HEK293 (cell line): Measurements from ENCODE around the gene MRPS22.

Source experiments
- CTCF ChIA-PET: fragments of 350-600 bp; formaldehyde crosslinking; extraction: SDS; loops from one replicate; lab custom pipeline; 2021; ENCODE audit warnings: antibody characterized with exemption; lab: Yijun Ruan, JAX
- POLR2A ChIA-PET: fragments of 300-600 bp; formaldehyde crosslinking; extraction: SDS; loops from one replicate; lab custom pipeline; 2020; ENCODE audit warnings: antibody characterized with exemption, inconsistent platforms; lab: Yijun Ruan, JAX
- H3K27ac ChIP-seq: fragments of 200-500 bp; sonication (Bioruptor generic); 2 replicates; pipeline ENCODE4 v1.5.1; 2014; ENCODE audit warnings: low read depth, low read length, control low read depth, inconsistent platforms; ENCODE audit errors: extremely low read depth
- H3K36me3 ChIP-seq, 2 experiments: fragments of 200-500 bp in 1 of 2; sonication (Bioruptor generic) in 1 of 2; 1 replicate in 1 of 2; 2 replicates in 1 of 2; pipeline ENCODE4 v1.5.1; 2014 to 2017; ENCODE audit warnings: inconsistent platforms in 2 of 2, low read length in 2 of 2; ENCODE audit not compliant: control insufficient read depth in 2 of 2, insufficient read depth in 1 of 2
- H3K4me1 ChIP-seq: fragments of 200-500 bp; sonication (Bioruptor generic); 2 replicates; pipeline ENCODE4 v1.5.1; 2014; ENCODE audit warnings: mild to moderate bottlenecking, low read length, inconsistent platforms; ENCODE audit not compliant: control insufficient read depth, insufficient read depth
- H3K4me3 ChIP-seq: 2 replicates; pipeline ENCODE4 v1.5.1; 2011; ENCODE audit warnings: low read depth, mild to moderate bottlenecking, control low read depth, low read length, moderate library complexity
- H3K9me3 ChIP-seq: fragments of 200-500 bp; sonication (Bioruptor generic); 2 replicates; pipeline ENCODE4 v1.5.1; 2014; ENCODE audit warnings: low read depth, low read length, inconsistent platforms; ENCODE audit not compliant: control insufficient read depth, insufficient read depth
- ATF2 ChIP-seq: fragments of 450-650 bp; formaldehyde crosslinking; IDR thresholded peaks from 2 replicates; pipeline ENCODE4 v1.5.1; 2016; ENCODE audit warnings: missing biosample characterization, missing genetic modification characterization, low read depth
- CTCF ChIP-seq: fragments of 450-650 bp; formaldehyde crosslinking; IDR thresholded peaks from 2 replicates; pipeline ENCODE4 v1.5.1; 2016; ENCODE audit warnings: missing biosample characterization, missing genetic modification characterization
- GFI1B ChIP-seq: fragments of 450-650 bp; formaldehyde crosslinking; IDR thresholded peaks from 2 replicates; pipeline ENCODE4 v1.5.1; 2016; ENCODE audit warnings: missing biosample characterization, missing genetic modification characterization
- GLI4 ChIP-seq: fragments of 450-650 bp; formaldehyde crosslinking; IDR thresholded peaks from 2 replicates; pipeline ENCODE4 v1.5.1; 2016; ENCODE audit warnings: missing biosample characterization, missing genetic modification characterization
- HIC1 ChIP-seq: fragments of 450-650 bp; formaldehyde crosslinking; IDR thresholded peaks from 2 replicates; pipeline ENCODE4 v1.5.1; 2016; ENCODE audit warnings: missing biosample characterization, missing genetic modification characterization
- KLF16 ChIP-seq: fragments of 450-650 bp; formaldehyde crosslinking; IDR thresholded peaks from 2 replicates; pipeline ENCODE4 v1.5.1; 2017; ENCODE audit warnings: missing biosample characterization, missing genetic modification characterization
- MEIS1 ChIP-seq: sonication (generic); formaldehyde crosslinking; IDR thresholded peaks from 2 replicates; pipeline ENCODE4 v1.8.1; 2022; ENCODE audit warnings: missing genetic modification reagents, mild to moderate bottlenecking, borderline replicate concordance
- OSR2 ChIP-seq: fragments of 450-650 bp; formaldehyde crosslinking; IDR thresholded peaks from 2 replicates; pipeline ENCODE4 v1.5.1; 2016; ENCODE audit warnings: missing biosample characterization, missing genetic modification characterization
- OVOL3 ChIP-seq: fragments of 450-650 bp; formaldehyde crosslinking; IDR thresholded peaks from 2 replicates; pipeline ENCODE4 v1.5.1; 2016; ENCODE audit warnings: missing biosample characterization, missing genetic modification characterization
- RBAK ChIP-seq: fragments of 450-650 bp; formaldehyde crosslinking; IDR thresholded peaks from 2 replicates; pipeline ENCODE4 v1.5.1; 2016; ENCODE audit warnings: missing biosample characterization, missing genetic modification characterization
- SP7 ChIP-seq: fragments of 450-650 bp; formaldehyde crosslinking; IDR thresholded peaks from 2 replicates; pipeline ENCODE4 v1.5.1; 2016; ENCODE audit warnings: missing biosample characterization, missing genetic modification characterization
- WT1 ChIP-seq: fragments of 450-650 bp; formaldehyde crosslinking; IDR thresholded peaks from 2 replicates; pipeline ENCODE4 v1.5.1; 2016; ENCODE audit warnings: missing biosample characterization, missing genetic modification characterization
- YY1 ChIP-seq: fragments of 450-650 bp; formaldehyde crosslinking; IDR thresholded peaks from 2 replicates; pipeline ENCODE4 v1.5.1; 2018; ENCODE audit warnings: missing biosample characterization, missing genetic modification characterization
- ZBTB6 ChIP-seq: fragments of 450-650 bp; formaldehyde crosslinking; IDR thresholded peaks from 2 replicates; pipeline ENCODE4 v1.5.1; 2017; ENCODE audit warnings: missing biosample characterization, missing genetic modification characterization
- ZFP37 ChIP-seq: fragments of 450-650 bp; formaldehyde crosslinking; IDR thresholded peaks from 2 replicates; pipeline ENCODE4 v1.5.1; 2016; ENCODE audit warnings: missing biosample characterization, missing genetic modification characterization
- ZNF184 ChIP-seq: fragments of 450-650 bp; IDR thresholded peaks from 2 replicates; pipeline ENCODE4 v1.5.1; 2018; ENCODE audit warnings: missing biosample characterization, mild to moderate bottlenecking, missing genetic modification characterization
- ZNF214 ChIP-seq: fragments of 450-650 bp; formaldehyde crosslinking; IDR thresholded peaks from 2 replicates; pipeline ENCODE4 v1.5.1; 2017; ENCODE audit warnings: missing biosample characterization, mild to moderate bottlenecking, missing genetic modification characterization, borderline replicate concordance
- ZNF223 ChIP-seq: fragments of 450-650 bp; formaldehyde crosslinking; IDR thresholded peaks from 2 replicates; pipeline ENCODE4 v1.5.1; 2016; ENCODE audit warnings: missing biosample characterization, missing genetic modification characterization
- ZNF513 ChIP-seq: fragments of 450-650 bp; IDR thresholded peaks from 2 replicates; pipeline ENCODE4 v1.5.1; 2018; ENCODE audit warnings: missing biosample characterization, missing genetic modification characterization
- ZNF514 ChIP-seq: fragments of 450-650 bp; formaldehyde crosslinking; IDR thresholded peaks from 2 replicates; pipeline ENCODE4 v1.5.1; 2016; ENCODE audit warnings: missing biosample characterization, missing genetic modification characterization
- ZNF658 ChIP-seq: fragments of 450-650 bp; formaldehyde crosslinking; IDR thresholded peaks from 2 replicates; pipeline ENCODE4; 2016; ENCODE audit warnings: missing biosample characterization, missing genetic modification characterization
- ZNF664 ChIP-seq: fragments of 450-650 bp; formaldehyde crosslinking; IDR thresholded peaks from 2 replicates; pipeline ENCODE4 v1.5.1; 2016; ENCODE audit warnings: missing biosample characterization, missing genetic modification characterization
- ZNF837 ChIP-seq: fragments of 450-650 bp; formaldehyde crosslinking; IDR thresholded peaks from 2 replicates; pipeline ENCODE4 v1.5.1; 2016; ENCODE audit warnings: missing biosample characterization, missing genetic modification characterization
- ZSCAN16 ChIP-seq: fragments of 450-650 bp; formaldehyde crosslinking; IDR thresholded peaks from 2 replicates; pipeline ENCODE4 v1.5.1; 2016; ENCODE audit warnings: missing biosample characterization, missing genetic modification characterization

MRPS22 gene

GRCh38 chr3:139378587-139379241, 34.9 kb downstream of the MRPS22 start:
- POLR2A ChIA-PET: no interaction called here
- CTCF ChIA-PET: interaction anchor here (0.7 to 1.1 kb wide), 3 partner anchors 11 to 218 kb away, joined by 3 to 4 read pairs (median 3); partner anchors contain the start of gene COPB2
- no peaks in the 10 kb centered on the region for H3K9me3 ChIP-seq

GRCh38 chr3:139380575-139380974, 36.8 kb downstream of the MRPS22 start:
- Histone ChIP-seq H3K4me3 (no peak overlapping the region), H3K4me1 (peaks cover 4% of the 10 kb centered on the region; the same call in 1 of the 2 replicates), H3K9me3 (no peaks in the 10 kb centered on the region), H3K36me3 (peaks cover 8 to 86% of the 10 kb centered on the region in 2 experiments), H3K27ac (no peak overlapping the region)
- ChIA-PET POLR2A (no interaction called here), CTCF (interaction anchor here (0.7 kb wide), 1 partner anchor 486 kb away, joined by 3 read pairs; no protein-coding TSS in a partner anchor)
- TF ChIP-seq OSR2: no peak
- no peak for TF ChIP-seq ZNF513 (tag by site-specific recombination)
- TF ChIP-seq ZNF223 (tag by site-specific recombination): no peak
- no peak for TF ChIP-seq ZBTB6 (tag by site-specific recombination)
- TF ChIP-seq RBAK: no peak

More at GRCh38 chr3:139378587-139379241, 34.9 kb downstream of the MRPS22 start:
- no peak overlapping the region for H3K27ac ChIP-seq
- H3K4me1 ChIP-seq: peaks cover 4% of the 10 kb centered on the region; the same call in 1 of the 2 replicates
- peaks cover 24 to 92% of the 10 kb centered on the region in 2 experiments for H3K36me3 ChIP-seq
- TF ChIP-seq ATF2 (tag by site-specific recombination) (no peak), ZNF214 (no peak), ZNF184 (tag by site-specific recombination) (no peak), ZNF837 (tag by site-specific recombination) (no peak), SP7 (tag by site-specific recombination) (no peak), GFI1B (tag by site-specific recombination) (no peak), GLI4 (tag by site-specific recombination) (no peak), ZFP37 (no peak), KLF16 (tag by site-specific recombination) (no peak), ZSCAN16 (tag by site-specific recombination) (no peak), HIC1 (tag by site-specific recombination) (no peak), OVOL3 (tag by site-specific recombination) (no peak), ZNF664 (tag by site-specific recombination) (no peak), MEIS1 (CRISPR knock-in tag) (no peak), YY1 (no peak), WT1 (no peak), CTCF (tag by site-specific recombination) (no peak), ZNF514 (tag by site-specific recombination) (no peak), ZNF658 (no peak)
- H3K4me3 ChIP-seq: no peak overlapping the region
